Trophoblast cell (in vitro differentiated cells and primary cell): ENCODE results near the gene C5orf63.
A peak's percentile ranks its signal among the peaks of the same experiment; 100 is the strongest.

ENCODE experiments used
- DNase-seq, 2 donors: peaks; one replicate each; pipeline ENCODE4 v3.0.0-alpha.2; 2016
- H2AFZ ChIP-seq: 2 replicates; pipeline ENCODE4 v1.6.1; 2013; ENCODE audit warnings: low read length, moderate library complexity, mild to moderate bottlenecking; ENCODE audit not compliant: insufficient read depth, poor library complexity
- H2AK5ac ChIP-seq: 2 replicates; pipeline ENCODE4 v1.6.1; 2013; ENCODE audit warnings: mild to moderate bottlenecking, low read length
- H2BK120ac ChIP-seq: 2 replicates; pipeline ENCODE4 v1.6.1; 2013; ENCODE audit warnings: low read length, mild to moderate bottlenecking, moderate library complexity; ENCODE audit not compliant: insufficient read depth, poor library complexity
- H2BK12ac ChIP-seq: 2 replicates; pipeline ENCODE4 v1.6.1; 2013; ENCODE audit warnings: mild to moderate bottlenecking, low read length, moderate library complexity
- H2BK5ac ChIP-seq: 2 replicates; pipeline ENCODE4 v1.6.1; 2013; ENCODE audit warnings: low read length, low read depth, moderate library complexity, mild to moderate bottlenecking; ENCODE audit not compliant: poor library complexity
- H3K14ac ChIP-seq: 2 replicates; pipeline ENCODE4 v1.6.1; 2013; ENCODE audit warnings: mild to moderate bottlenecking, low read length
- H3K18ac ChIP-seq: 2 replicates; pipeline ENCODE4 v1.6.1; 2013; ENCODE audit warnings: mild to moderate bottlenecking, low read length
- H3K23ac ChIP-seq: 2 replicates; pipeline ENCODE4 v1.6.1; 2013; ENCODE audit warnings: low read length
- H3K27ac ChIP-seq: 2 replicates; pipeline ENCODE4 v1.5.1; 2013; ENCODE audit warnings: low read depth, mild to moderate bottlenecking, inconsistent platforms, low read length, moderate library complexity
- H3K27me3 ChIP-seq: 2 replicates; pipeline ENCODE4 v1.6.1; 2013; ENCODE audit warnings: inconsistent platforms, mild to moderate bottlenecking, low read length, moderate library complexity; ENCODE audit not compliant: insufficient read depth
- H3K36me3 ChIP-seq, 2 experiments: 1 replicate in 1 of 2; 2 replicates in 1 of 2; pipeline ENCODE4 v1.6.1; 2013; ENCODE audit warnings: low read length in 2 of 2, mild to moderate bottlenecking in 2 of 2, moderate library complexity in 1 of 2; ENCODE audit not compliant: insufficient read depth in 2 of 2, control insufficient read depth in 1 of 2
- H3K4ac ChIP-seq: 2 replicates; pipeline ENCODE4 v1.6.1; 2013; ENCODE audit warnings: low read depth, mild to moderate bottlenecking, low read length, moderate library complexity
- H3K4me1 ChIP-seq, 2 experiments: 1 replicate in 1 of 2; 2 replicates in 1 of 2; pipeline ENCODE4 v1.6.1; 2013; ENCODE audit warnings: low read length in 2 of 2, mild to moderate bottlenecking in 2 of 2, moderate library complexity in 1 of 2; ENCODE audit not compliant: insufficient read depth in 2 of 2, control insufficient read depth in 1 of 2
- H3K4me2 ChIP-seq: 2 replicates; pipeline ENCODE4 v1.6.1; 2013; ENCODE audit warnings: inconsistent platforms, mild to moderate bottlenecking, low read length, moderate library complexity
- H3K4me3 ChIP-seq: 2 replicates; pipeline ENCODE4 v1.5.1; 2013; ENCODE audit warnings: mild to moderate bottlenecking, low read depth, low read length, inconsistent platforms
- H3K79me1 ChIP-seq: one replicate; pipeline ENCODE4 v1.6.1; 2013; ENCODE audit warnings: low read length
- H3K79me2 ChIP-seq: 2 replicates; pipeline ENCODE4 v1.6.1; 2013; ENCODE audit warnings: low read length, mild to moderate bottlenecking; ENCODE audit not compliant: control insufficient read depth, insufficient read depth, poor library complexity
- H3K9ac ChIP-seq: 2 replicates; pipeline ENCODE4 v1.6.1; 2013; ENCODE audit warnings: mild to moderate bottlenecking, low read length
- H3K9me3 ChIP-seq: 2 replicates; pipeline ENCODE4 v1.6.1; 2013; ENCODE audit warnings: low read depth, mild to moderate bottlenecking, control low read depth, inconsistent platforms, low read length; ENCODE audit not compliant: insufficient read depth
- H4K12ac ChIP-seq: 2 replicates; pipeline ENCODE4 v1.6.1; 2013; ENCODE audit warnings: low read depth, mild to moderate bottlenecking, low read length, moderate library complexity
- H4K8ac ChIP-seq: 2 replicates; pipeline ENCODE4 v1.6.1; 2013; ENCODE audit warnings: low read depth, mild to moderate bottlenecking, low read length, moderate library complexity
- H4K91ac ChIP-seq: one replicate; pipeline ENCODE4 v1.6.1; 2013; ENCODE audit warnings: low read depth, mild to moderate bottlenecking, low read length, moderate library complexity
- WGBS: extraction: QIAGEN DNeasy Blood & Tissue Kit; methylation state at CpG from one replicate; pipeline ENCODE4 v1.1.7; 2013; ENCODE audit warnings: missing lambda C conversion rate; ENCODE audit not compliant: insufficient read length, insufficient coverage; ENCODE audit errors: extremely low coverage; 5-methylcytosine and 5-hydroxymethylcytosine counted together

The C5orf63 gene

GRCh38 chr5:127066721-127067120 lies 6.6 kb downstream of the C5orf63 start:
- H3K14ac ChIP-seq: no peak overlapping the region
- H3K27me3 ChIP-seq: no peaks in the 10 kb centered on the region
- H2BK120ac ChIP-seq: no peak overlapping the region
- no peak overlapping the region for H2BK5ac ChIP-seq
- DNase-seq: peak; percentile 64 to 92
- no peak overlapping the region for H4K8ac ChIP-seq
- H3K4ac ChIP-seq: no peak overlapping the region
- H3K18ac ChIP-seq: no peak overlapping the region
- H3K9me3 ChIP-seq: no peaks in the 10 kb centered on the region
- no peak overlapping the region for H4K12ac ChIP-seq
- no peak overlapping the region for H3K9ac ChIP-seq
- no peaks in the 10 kb centered on the region for H3K79me2 ChIP-seq
- no peak overlapping the region for H3K4me3 ChIP-seq
- no peaks in the 10 kb centered on the region for H3K4me1 ChIP-seq
- H3K36me3 ChIP-seq: no peaks in the 10 kb centered on the region
- H3K27ac ChIP-seq: no peak overlapping the region
- no peak overlapping the region for H2AK5ac ChIP-seq
- no peaks in the 10 kb centered on the region for H3K79me1 ChIP-seq
- no peak overlapping the region for H4K91ac ChIP-seq
- H2AFZ ChIP-seq: no peak overlapping the region
- no peak overlapping the region for H2BK12ac ChIP-seq
- H3K4me2 ChIP-seq: no peak overlapping the region
- no peak overlapping the region for H3K23ac ChIP-seq

DNA sequence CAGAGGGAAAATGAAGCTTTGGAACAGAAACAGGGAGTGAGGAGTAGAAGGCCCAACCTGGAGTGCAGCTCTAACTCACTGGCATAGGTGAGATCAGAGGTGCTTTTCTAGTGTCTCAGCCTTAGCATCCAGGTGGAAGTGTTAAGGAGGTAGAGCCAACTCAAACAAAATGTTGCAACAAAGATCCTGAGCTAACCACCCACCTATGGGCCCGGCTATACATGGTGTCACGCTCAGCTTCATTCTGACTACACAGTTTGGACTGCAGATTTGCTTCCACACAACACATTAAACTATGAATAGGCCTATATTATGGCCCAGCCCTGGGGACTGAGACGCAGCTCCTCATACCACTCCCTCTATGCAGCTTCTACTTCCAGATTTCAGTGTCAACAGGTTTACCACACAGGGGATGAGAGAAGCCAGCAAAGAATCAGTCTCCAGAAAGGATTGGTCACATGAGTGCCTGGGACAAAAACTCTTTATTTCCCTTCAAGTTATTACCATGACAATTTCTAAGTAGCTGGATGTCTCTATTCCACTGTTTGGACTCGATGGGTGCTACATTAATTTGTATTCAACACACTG lies 9.0 kb downstream of the C5orf63 start:
- no peak overlapping the region for H2BK5ac ChIP-seq
- no peaks in the 10 kb centered on the region for H3K36me3 ChIP-seq
- H3K4ac ChIP-seq: no peak overlapping the region
- no peak overlapping the region for H3K27ac ChIP-seq
- no peaks in the 10 kb centered on the region for H3K79me1 ChIP-seq
- H4K8ac ChIP-seq: no peak overlapping the region
- DNase-seq: peak in 1 of 2 donors; percentile 21
- H3K4me2 ChIP-seq: no peak overlapping the region
- H2AFZ ChIP-seq: no peak overlapping the region
- no peak overlapping the region for H4K91ac ChIP-seq
- no peak overlapping the region for H2BK120ac ChIP-seq
- H3K4me1 ChIP-seq: no peaks in the 10 kb centered on the region
- H3K9ac ChIP-seq: no peak overlapping the region
- H2AK5ac ChIP-seq: no peak overlapping the region
- no peaks in the 10 kb centered on the region for H3K9me3 ChIP-seq
- no peak overlapping the region for H3K18ac ChIP-seq
- no peaks in the 10 kb centered on the region for H3K79me2 ChIP-seq
- no CpG with 5 or more reads among the region's 4 CpGs for WGBS
- no peak overlapping the region for H2BK12ac ChIP-seq
- no peaks in the 10 kb centered on the region for H3K27me3 ChIP-seq
- no peak overlapping the region for H3K23ac ChIP-seq
- no peak overlapping the region for H3K4me3 ChIP-seq
- no peak overlapping the region for H4K12ac ChIP-seq
- no peak overlapping the region for H3K14ac ChIP-seq

DNA sequence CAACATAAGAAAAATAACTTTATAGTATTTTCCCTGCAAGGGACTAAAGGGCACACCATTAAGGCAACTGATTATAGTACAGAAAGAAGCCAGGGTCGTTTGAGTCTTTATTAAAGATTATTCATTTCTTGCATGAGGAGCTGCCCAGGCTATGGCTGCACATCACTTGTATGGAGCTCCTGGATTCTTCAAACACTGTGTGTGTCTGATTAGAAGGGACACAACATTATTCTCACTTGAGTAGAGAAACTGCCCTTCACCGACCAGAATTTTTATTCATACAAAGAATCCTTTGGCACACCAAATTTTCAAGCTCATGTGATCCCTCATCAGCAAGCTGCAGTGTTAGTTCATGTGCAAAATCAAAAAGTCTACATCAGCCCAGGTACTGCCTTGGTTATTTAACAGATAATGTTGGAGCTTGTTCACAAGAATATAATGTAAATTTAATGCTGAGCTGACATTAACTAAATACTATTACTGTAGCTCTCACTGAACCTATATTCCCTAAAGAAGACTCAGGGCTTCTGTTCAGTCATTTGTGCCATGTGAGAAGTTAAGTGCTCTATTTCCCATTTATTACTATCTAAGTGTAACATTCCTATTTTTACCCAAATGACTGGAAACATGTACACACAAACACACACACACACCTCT lies 9.9 kb downstream of the C5orf63 start:
- no peaks in the 10 kb centered on the region for H3K79me2 ChIP-seq
- H4K8ac ChIP-seq: no peak overlapping the region
- DNase-seq: no peak
- no peak overlapping the region for H2BK12ac ChIP-seq
- no peak overlapping the region for H3K18ac ChIP-seq
- H3K4me1 ChIP-seq: no peaks in the 10 kb centered on the region
- H4K91ac ChIP-seq: no peak overlapping the region
- H3K36me3 ChIP-seq: no peaks in the 10 kb centered on the region
- no peak overlapping the region for H3K4me2 ChIP-seq
- H3K27me3 ChIP-seq: no peaks in the 10 kb centered on the region
- H2BK5ac ChIP-seq: no peak overlapping the region
- H3K9me3 ChIP-seq: no peaks in the 10 kb centered on the region
- H2AK5ac ChIP-seq: no peak overlapping the region
- no peaks in the 10 kb centered on the region for H3K79me1 ChIP-seq
- H3K4me3 ChIP-seq: no peak overlapping the region
- H2BK120ac ChIP-seq: no peak overlapping the region
- H4K12ac ChIP-seq: no peak overlapping the region
- H3K23ac ChIP-seq: no peak overlapping the region
- no peak overlapping the region for H3K27ac ChIP-seq
- no peak overlapping the region for H2AFZ ChIP-seq
- no peak overlapping the region for H3K9ac ChIP-seq
- H3K14ac ChIP-seq: no peak overlapping the region
- WGBS: no CpG with 5 or more reads among the region's 2 CpGs
- no peak overlapping the region for H3K4ac ChIP-seq

- no peaks in the 10 kb centered on the region for H3K4me1 ChIP-seq
- no peaks in the 10 kb centered on the region for H3K79me1 ChIP-seq
- no peaks in the 10 kb centered on the region for H3K79me2 ChIP-seq
- no peaks in the 10 kb centered on the region for H3K27me3 ChIP-seq
- H3K18ac ChIP-seq: no peak overlapping the region
- H3K9me3 ChIP-seq: no peaks in the 10 kb centered on the region
- H4K8ac ChIP-seq: no peak overlapping the region
- no peak overlapping the region for H2AK5ac ChIP-seq
- no peak overlapping the region for H3K27ac ChIP-seq
- DNase-seq: no peak
- no peak overlapping the region for H3K9ac ChIP-seq
- H2BK12ac ChIP-seq: no peak overlapping the region
- no peak overlapping the region for H3K14ac ChIP-seq
- no peak overlapping the region for H2AFZ ChIP-seq
- H3K4ac ChIP-seq: no peak overlapping the region
- no peak overlapping the region for H2BK120ac ChIP-seq
- H3K36me3 ChIP-seq: no peaks in the 10 kb centered on the region
- WGBS: no CpG with 5 or more reads among the region's 1 CpG
- H3K23ac ChIP-seq: no peak overlapping the region
- no peak overlapping the region for H4K91ac ChIP-seq
- H2BK5ac ChIP-seq: no peak overlapping the region
- no peak overlapping the region for H3K4me2 ChIP-seq
- no peak overlapping the region for H3K4me3 ChIP-seq
- H4K12ac ChIP-seq: no peak overlapping the region
Observed at GRCh38 chr5:127061956-127062355, 11.3 kb downstream of the C5orf63 start.
